ENCODE results near the gene CCDC80.

Gene CCDC80

DNA sequence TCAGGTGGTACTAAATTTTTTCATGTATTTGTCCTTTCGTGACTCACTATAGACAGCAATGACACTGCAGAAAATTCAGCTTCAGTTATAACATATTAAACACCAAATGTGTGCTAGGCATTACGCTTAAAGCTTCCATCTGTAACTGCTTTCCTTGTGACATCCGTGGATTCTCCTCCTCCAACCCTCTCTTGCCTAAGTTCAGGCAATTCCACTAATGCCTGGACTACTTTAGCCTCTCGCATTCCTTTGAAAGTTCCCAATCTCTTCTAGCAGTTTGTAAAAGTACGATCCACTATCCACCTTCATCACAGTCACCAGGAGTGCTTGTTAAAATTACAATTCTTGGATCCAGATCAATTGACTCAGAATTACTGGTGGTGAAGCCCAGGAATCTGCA is 17.7 kb downstream of the CCDC80 start:
- H3K4me3 ChIP-seq, result no peak overlapping the region
- H3K36me3 ChIP-seq, result no peaks in the 10 kb centered on the region
- no peaks in the 10 kb centered on the region for H4K20me1 ChIP-seq
- H3K4me1 ChIP-seq, result no peaks in the 10 kb centered on the region
- H3K9ac ChIP-seq, result no peak overlapping the region
- H3K9me3 ChIP-seq, result no peaks in the 10 kb centered on the region
- H3K27me3 ChIP-seq, result no peaks in the 10 kb centered on the region
- no peak overlapping the region for H3K27ac ChIP-seq
- TF ChIP-seq Cebpa-rat (IDR thresholded peaks at IDR 0.05), result no peak
- no peak overlapping the region for H3K4me2 ChIP-seq

DNA sequence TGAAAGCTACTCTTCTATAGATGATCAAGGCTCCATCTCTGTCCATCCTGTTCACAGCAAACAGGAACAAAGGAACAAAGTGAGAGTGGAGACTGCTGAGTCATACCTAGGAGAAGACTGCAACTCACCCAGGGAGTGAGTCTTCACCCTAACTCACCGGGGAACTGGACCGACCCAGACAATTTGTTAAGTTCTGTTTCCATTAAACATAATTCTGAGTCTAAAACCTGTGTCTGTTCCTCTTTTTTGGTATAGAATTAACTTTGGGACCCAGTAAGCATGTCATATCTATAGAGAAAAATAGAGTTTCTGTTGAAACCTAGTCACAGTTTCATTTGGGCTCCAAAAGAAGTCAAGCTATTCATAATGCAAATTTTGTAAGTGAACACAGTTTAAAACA is 21.6 kb downstream of the CCDC80 start:
- H4K20me1 ChIP-seq, result no peaks in the 10 kb centered on the region
- H3K9ac ChIP-seq, result no peak overlapping the region
- no peak overlapping the region for H3K27ac ChIP-seq
- H3K4me1 ChIP-seq, result no peaks in the 10 kb centered on the region
- no peaks in the 10 kb centered on the region for H3K27me3 ChIP-seq
- H3K9me3 ChIP-seq, result no peaks in the 10 kb centered on the region
- TF ChIP-seq Cebpa-rat (IDR thresholded peaks at IDR 0.05), result no peak
- no peak overlapping the region for H3K4me3 ChIP-seq
- H3K4me2 ChIP-seq, result no peak overlapping the region
- no peaks in the 10 kb centered on the region for H3K36me3 ChIP-seq

- Histone ChIP-seq H3K4me2 (no peak overlapping the region), H3K4me3 (no peak overlapping the region), H3K36me3 (no peaks in the 10 kb centered on the region), H4K20me1 (no peaks in the 10 kb centered on the region), H3K4me1 (no peaks in the 10 kb centered on the region), H3K9me3 (no peaks in the 10 kb centered on the region), H3K9ac (no peak overlapping the region), H3K27ac (no peak overlapping the region), H3K27me3 (no peaks in the 10 kb centered on the region)
- no peak for TF ChIP-seq Cebpa-rat (IDR thresholded peaks at IDR 0.05)
Observed at GRCh38 chr3:112617285-112617684, 23.7 kb downstream of the CCDC80 start.

DNA sequence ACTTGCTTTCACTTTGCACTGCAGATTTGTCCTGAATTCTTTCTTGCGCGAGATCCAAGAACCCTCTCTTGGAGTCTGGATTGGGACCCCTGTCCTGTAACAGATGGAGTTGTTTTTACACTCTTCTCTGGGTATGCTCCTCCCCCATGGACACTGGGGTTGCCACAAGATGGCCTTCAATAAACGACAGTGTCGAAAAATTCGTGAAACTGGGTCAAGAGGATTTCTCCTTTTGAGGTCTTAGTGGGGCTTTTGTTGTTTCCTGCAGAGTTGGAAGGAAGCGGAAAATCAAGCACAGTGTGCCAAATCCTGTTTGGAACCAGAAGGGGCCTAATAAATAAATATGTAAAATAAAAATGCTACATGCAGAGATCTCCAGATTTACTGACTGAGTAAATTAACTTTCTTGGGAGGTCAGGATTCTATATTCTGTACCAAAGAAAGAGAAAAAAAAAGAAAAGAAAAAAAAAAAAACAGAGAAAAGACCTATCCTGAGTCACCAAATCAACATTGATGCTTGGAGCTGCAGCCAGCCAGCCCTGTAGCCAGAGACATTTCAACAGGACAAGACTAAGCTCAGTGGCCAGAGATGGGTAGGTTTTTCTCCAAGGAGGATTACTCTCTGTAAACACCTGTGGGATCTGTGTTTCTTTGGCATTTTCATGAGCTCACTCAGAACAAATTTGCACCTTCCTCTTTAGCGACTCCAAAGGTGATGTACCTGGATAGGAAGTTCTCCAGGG is 24.8 kb downstream of the CCDC80 start:
- H3K36me3 ChIP-seq, result no peaks in the 10 kb centered on the region
- H3K4me1 ChIP-seq, result no peaks in the 10 kb centered on the region
- H3K4me3 ChIP-seq, result no peak overlapping the region
- no peak overlapping the region for H3K4me2 ChIP-seq
- TF ChIP-seq Cebpa-rat (IDR thresholded peaks at IDR 0.05), result no peak
- H3K27ac ChIP-seq, result no peak overlapping the region
- H3K9ac ChIP-seq, result no peak overlapping the region
- no peaks in the 10 kb centered on the region for H4K20me1 ChIP-seq
- no peaks in the 10 kb centered on the region for H3K27me3 ChIP-seq
- H3K9me3 ChIP-seq, result no peaks in the 10 kb centered on the region

- H3K36me3 ChIP-seq, result no peaks in the 10 kb centered on the region
- no peak overlapping the region for H3K27ac ChIP-seq
- H3K27me3 ChIP-seq, result no peaks in the 10 kb centered on the region
- H4K20me1 ChIP-seq, result no peaks in the 10 kb centered on the region
- no peak overlapping the region for H3K4me3 ChIP-seq
- TF ChIP-seq Cebpa-rat (IDR thresholded peaks at IDR 0.05), result no peak
- no peak overlapping the region for H3K9ac ChIP-seq
- no peak overlapping the region for H3K4me2 ChIP-seq
- no peaks in the 10 kb centered on the region for H3K4me1 ChIP-seq
- no peaks in the 10 kb centered on the region for H3K9me3 ChIP-seq
Observed at GRCh38 chr3:112611752-112612515, 29.0 kb downstream of the CCDC80 start.

DNA sequence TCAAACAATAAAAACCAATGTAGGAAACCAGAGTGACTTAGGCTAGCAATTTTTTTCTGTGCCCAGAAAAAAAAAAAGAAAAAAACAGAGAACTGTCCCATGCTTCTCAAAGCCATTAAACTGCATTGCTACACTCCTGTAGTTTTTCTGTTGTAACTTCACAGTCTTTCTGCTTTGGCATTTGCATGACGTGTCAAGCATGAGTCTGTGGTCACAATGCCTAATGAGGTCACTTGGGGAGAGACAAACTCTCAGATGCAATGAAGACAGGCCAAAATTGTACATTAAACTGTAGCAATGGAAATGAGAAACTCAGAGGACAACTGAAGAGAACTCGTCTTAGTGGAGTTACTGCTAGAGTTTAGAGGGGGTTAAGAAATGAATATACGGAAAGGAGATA is 30.8 kb downstream of the CCDC80 start:
- Histone ChIP-seq H3K4me3 (no peak overlapping the region), H3K4me1 (peaks cover 6% of the 10 kb centered on the region), H4K20me1 (no peaks in the 10 kb centered on the region), H3K36me3 (no peaks in the 10 kb centered on the region), H3K9ac (no peak overlapping the region), H3K27ac (no peak overlapping the region), H3K27me3 (no peaks in the 10 kb centered on the region), H3K4me2 (no peak overlapping the region), H3K9me3 (no peaks in the 10 kb centered on the region)
- no peak for TF ChIP-seq Cebpa-rat (IDR thresholded peaks at IDR 0.05)

GRCh38 chr3:112607863-112608262 is 33.1 kb downstream of the CCDC80 start:
- H3K4me1 ChIP-seq, result peaks cover 16% of the 10 kb centered on the region
- H3K9ac ChIP-seq, result no peak overlapping the region
- no peak overlapping the region for H3K4me3 ChIP-seq
- H3K4me2 ChIP-seq, result no peak overlapping the region
- no peak for TF ChIP-seq Cebpa-rat (IDR thresholded peaks at IDR 0.05)
- H3K9me3 ChIP-seq, result no peaks in the 10 kb centered on the region
- no peaks in the 10 kb centered on the region for H3K36me3 ChIP-seq
- no peaks in the 10 kb centered on the region for H4K20me1 ChIP-seq
- H3K27me3 ChIP-seq, result no peaks in the 10 kb centered on the region
- H3K27ac ChIP-seq, result no peak overlapping the region

DNA sequence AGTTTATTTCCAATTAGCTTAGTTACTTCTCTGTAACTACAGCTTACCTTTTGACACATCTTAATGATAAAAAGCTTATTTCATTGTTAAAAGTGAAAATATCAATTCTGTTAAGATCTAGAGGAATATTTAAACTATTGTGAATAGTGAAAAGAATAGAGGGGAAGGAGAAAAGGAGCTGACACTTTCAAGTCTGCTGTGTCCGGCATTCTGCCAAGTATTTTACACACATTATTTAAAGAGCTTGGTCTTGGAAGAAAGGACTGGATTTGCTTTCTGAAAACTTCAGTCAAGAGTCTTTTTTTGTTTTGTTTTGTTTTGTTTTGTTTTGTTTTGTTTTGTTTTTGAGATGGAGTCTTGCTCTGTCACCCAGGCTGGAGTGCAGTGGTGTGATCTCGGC is 34.8 kb downstream of the CCDC80 start:
- peaks cover 16% of the 10 kb centered on the region for H3K4me1 ChIP-seq
- no peak overlapping the region for H3K27ac ChIP-seq
- no peaks in the 10 kb centered on the region for H4K20me1 ChIP-seq
- H3K4me2 ChIP-seq, result no peak overlapping the region
- no peak overlapping the region for H3K4me3 ChIP-seq
- no peaks in the 10 kb centered on the region for H3K36me3 ChIP-seq
- H3K9ac ChIP-seq, result no peak overlapping the region
- no peaks in the 10 kb centered on the region for H3K9me3 ChIP-seq
- H3K27me3 ChIP-seq, result no peaks in the 10 kb centered on the region
- no peak for TF ChIP-seq Cebpa-rat (IDR thresholded peaks at IDR 0.05)

- no peaks in the 10 kb centered on the region for H4K20me1 ChIP-seq
- H3K27me3 ChIP-seq, result no peaks in the 10 kb centered on the region
- no peak overlapping the region for H3K4me3 ChIP-seq
- H3K27ac ChIP-seq, result peak overlapping the region; percentile 10; the same call in 1 of the 2 replicates
- peak overlapping the region; percentile 33 for H3K4me2 ChIP-seq
- no peaks in the 10 kb centered on the region for H3K36me3 ChIP-seq
- no peak for TF ChIP-seq Cebpa-rat (IDR thresholded peaks at IDR 0.05)
- H3K9me3 ChIP-seq, result no peaks in the 10 kb centered on the region
- H3K9ac ChIP-seq, result no peak overlapping the region
- H3K4me1 ChIP-seq, result peaks cover 16% of the 10 kb centered on the region
Observed at GRCh38 chr3:112605285-112605684, 35.7 kb downstream of the CCDC80 start.

- TF ChIP-seq Cebpa-rat (IDR thresholded peaks at IDR 0.05), result no peak
- Histone ChIP-seq H3K4me1 (peaks cover 16% of the 10 kb centered on the region), H4K20me1 (no peaks in the 10 kb centered on the region), H3K27me3 (no peaks in the 10 kb centered on the region), H3K27ac (peak overlapping the region; percentile 35), H3K4me2 (peak overlapping the region; percentile 80), H3K36me3 (no peaks in the 10 kb centered on the region), H3K9ac (no peak overlapping the region), H3K4me3 (no peak overlapping the region), H3K9me3 (no peaks in the 10 kb centered on the region)
Observed at GRCh38 chr3:112604536-112604935, 36.4 kb downstream of the CCDC80 start.
